HEK293 (cell line): ENCODE results near the gene LRRK1.

ENCODE experiments used
- CTCF ChIA-PET: fragments of 350-600 bp; formaldehyde crosslinking; extraction: SDS; loops from one replicate; lab custom pipeline; 2021; ENCODE audit warnings: antibody characterized with exemption; lab: Yijun Ruan, JAX
- POLR2A ChIA-PET: fragments of 300-600 bp; formaldehyde crosslinking; extraction: SDS; loops from one replicate; lab custom pipeline; 2020; ENCODE audit warnings: antibody characterized with exemption, inconsistent platforms; lab: Yijun Ruan, JAX
- H3K27ac ChIP-seq: fragments of 200-500 bp; sonication (Bioruptor generic); 2 replicates; pipeline ENCODE4 v1.5.1; 2014; ENCODE audit warnings: low read depth, low read length, control low read depth, inconsistent platforms; ENCODE audit errors: extremely low read depth
- H3K36me3 ChIP-seq, 2 experiments: fragments of 200-500 bp in 1 of 2; sonication (Bioruptor generic) in 1 of 2; 1 replicate in 1 of 2; 2 replicates in 1 of 2; pipeline ENCODE4 v1.5.1; 2014 to 2017; ENCODE audit warnings: inconsistent platforms in 2 of 2, low read length in 2 of 2; ENCODE audit not compliant: control insufficient read depth in 2 of 2, insufficient read depth in 1 of 2
- H3K4me1 ChIP-seq: fragments of 200-500 bp; sonication (Bioruptor generic); 2 replicates; pipeline ENCODE4 v1.5.1; 2014; ENCODE audit warnings: mild to moderate bottlenecking, low read length, inconsistent platforms; ENCODE audit not compliant: control insufficient read depth, insufficient read depth
- H3K4me3 ChIP-seq: 2 replicates; pipeline ENCODE4 v1.5.1; 2011; ENCODE audit warnings: low read depth, mild to moderate bottlenecking, control low read depth, low read length, moderate library complexity
- H3K9me3 ChIP-seq: fragments of 200-500 bp; sonication (Bioruptor generic); 2 replicates; pipeline ENCODE4 v1.5.1; 2014; ENCODE audit warnings: low read depth, low read length, inconsistent platforms; ENCODE audit not compliant: control insufficient read depth, insufficient read depth
- REPIN1 ChIP-seq: fragments of 450-650 bp; formaldehyde crosslinking; IDR thresholded peaks from 2 replicates; pipeline ENCODE4 v1.5.1; 2017; ENCODE audit warnings: missing biosample characterization, missing genetic modification characterization, low read depth
- REST ChIP-seq: fragments of 450-650 bp; formaldehyde crosslinking; IDR thresholded peaks from 2 replicates; pipeline ENCODE4 v1.5.1; 2016; ENCODE audit warnings: missing biosample characterization, missing genetic modification characterization
- SETDB1 ChIP-seq: IDR thresholded peaks from one replicate; pipeline ENCODE4 v1.6.1; 2017; ENCODE audit warnings: mild to moderate bottlenecking, low read length, moderate library complexity, mixed read lengths; ENCODE audit not compliant: insufficient read length
- ZBTB17 ChIP-seq: fragments of 450-650 bp; formaldehyde crosslinking; IDR thresholded peaks from 2 replicates; pipeline ENCODE4 v1.5.1; 2016; ENCODE audit warnings: missing biosample characterization, missing genetic modification characterization
- ZNF112 ChIP-seq: fragments of 450-650 bp; formaldehyde crosslinking; IDR thresholded peaks from 2 replicates; pipeline ENCODE4 v1.5.0; 2017; ENCODE audit warnings: missing biosample characterization, missing genetic modification characterization
- ZNF16 ChIP-seq: fragments of 450-650 bp; formaldehyde crosslinking; IDR thresholded peaks from 2 replicates; pipeline ENCODE4 v1.5.1; 2016; ENCODE audit warnings: low read depth, missing biosample characterization, missing genetic modification characterization
- ZNF221 ChIP-seq: fragments of 450-650 bp; formaldehyde crosslinking; IDR thresholded peaks from 2 replicates; pipeline ENCODE4 v1.5.1; 2017; ENCODE audit warnings: missing biosample characterization, missing genetic modification characterization, borderline replicate concordance
- ZNF274 ChIP-seq, 2 experiments: fragments of 200-500 bp in 1 of 2; fragments of 450-650 bp in 1 of 2; sonication (Bioruptor generic) in 1 of 2; formaldehyde crosslinking in 1 of 2; IDR thresholded peaks; 2 replicates each; pipeline versions ENCODE4 v1.5.1 to v1.6.1; 2014 to 2016; ENCODE audit warnings: borderline replicate concordance in 1 of 2, inconsistent platforms in 1 of 2, low read length in 1 of 2, missing biosample characterization in 1 of 2, missing genetic modification characterization in 1 of 2
- ZNF311 ChIP-seq: fragments of 450-650 bp; formaldehyde crosslinking; IDR thresholded peaks from 2 replicates; pipeline ENCODE4 v1.5.1; 2017; ENCODE audit warnings: missing biosample characterization, missing genetic modification characterization, borderline replicate concordance
- ZNF488 ChIP-seq: fragments of 450-650 bp; formaldehyde crosslinking; IDR thresholded peaks from 2 replicates; pipeline ENCODE4 v1.5.1; 2016; ENCODE audit warnings: missing biosample characterization, missing genetic modification characterization
- ZNF501 ChIP-seq: fragments of 450-650 bp; formaldehyde crosslinking; IDR thresholded peaks from 2 replicates; pipeline ENCODE4 v1.5.1; 2016; ENCODE audit warnings: missing biosample characterization, missing genetic modification characterization
- ZNF521 ChIP-seq: fragments of 450-650 bp; formaldehyde crosslinking; IDR thresholded peaks from 2 replicates; pipeline ENCODE4 v1.5.1; 2017; ENCODE audit warnings: missing biosample characterization, mild to moderate bottlenecking, missing genetic modification characterization
- ZNF529 ChIP-seq: fragments of 450-650 bp; formaldehyde crosslinking; IDR thresholded peaks from 2 replicates; pipeline ENCODE4 v1.5.1; 2017; ENCODE audit warnings: missing genetic modification characterization, missing biosample characterization; ENCODE audit not compliant: insufficient replicate concordance
- ZNF548 ChIP-seq: fragments of 450-650 bp; formaldehyde crosslinking; IDR thresholded peaks from 2 replicates; pipeline ENCODE4 v1.5.1; 2016; ENCODE audit warnings: missing biosample characterization, missing genetic modification characterization
- ZNF558 ChIP-seq: fragments of 450-650 bp; formaldehyde crosslinking; IDR thresholded peaks from 2 replicates; pipeline ENCODE4 v1.5.1; 2016; ENCODE audit warnings: missing biosample characterization, missing genetic modification characterization
- ZNF621 ChIP-seq: fragments of 450-650 bp; formaldehyde crosslinking; IDR thresholded peaks from 2 replicates; pipeline ENCODE4 v1.5.1; 2017; ENCODE audit warnings: missing biosample characterization, missing genetic modification characterization
- ZNF629 ChIP-seq: fragments of 450-650 bp; formaldehyde crosslinking; IDR thresholded peaks from 2 replicates; pipeline ENCODE4 v1.5.1; 2017; ENCODE audit warnings: missing biosample characterization, missing genetic modification characterization
- ZNF692 ChIP-seq: fragments of 450-650 bp; formaldehyde crosslinking; IDR thresholded peaks from 2 replicates; pipeline ENCODE4 v1.5.1; 2016; ENCODE audit warnings: missing biosample characterization, missing genetic modification characterization
- ZNF768 ChIP-seq: fragments of 450-650 bp; formaldehyde crosslinking; IDR thresholded peaks from 2 replicates; pipeline ENCODE4 v1.5.1; 2018; ENCODE audit warnings: missing biosample characterization, mild to moderate bottlenecking, missing genetic modification characterization
- ZNF776 ChIP-seq: fragments of 450-650 bp; formaldehyde crosslinking; IDR thresholded peaks from 2 replicates; pipeline ENCODE4 v1.5.0; 2017; ENCODE audit warnings: missing biosample characterization, missing genetic modification characterization, borderline replicate concordance
- ZNF843 ChIP-seq: fragments of 450-650 bp; formaldehyde crosslinking; IDR thresholded peaks from 2 replicates; pipeline ENCODE4 v1.5.1; 2016; ENCODE audit warnings: missing biosample characterization, missing genetic modification characterization
- ZSCAN16 ChIP-seq: fragments of 450-650 bp; formaldehyde crosslinking; IDR thresholded peaks from 2 replicates; pipeline ENCODE4 v1.5.1; 2016; ENCODE audit warnings: missing biosample characterization, missing genetic modification characterization
- ZXDB ChIP-seq: fragments of 450-650 bp; formaldehyde crosslinking; IDR thresholded peaks from 2 replicates; pipeline ENCODE4 v1.5.1; 2016; ENCODE audit warnings: missing biosample characterization, missing genetic modification characterization

The LRRK1 gene

GRCh38 chr15:100901702-100902435, 17.3 kb upstream of the LRRK1 start:
- no peak overlapping the region for H3K27ac ChIP-seq
- CTCF ChIA-PET = interaction anchor here (1.2 to 3.0 kb wide), 2 partner anchors 16 to 29 kb away, joined by 4 to 14 read pairs; no protein-coding TSS in a partner anchor

GRCh38 chr15:100902436-100903167, 16.6 kb upstream of the LRRK1 start:
- Histone ChIP-seq H3K4me3 (no peak overlapping the region), H3K4me1 (no peaks in the 10 kb centered on the region), H3K36me3 (peaks cover 0 to 67% of the 10 kb centered on the region in 2 experiments; a peak in 1 of 3 replicates), H3K27ac (no peak overlapping the region), H3K9me3 (no peaks in the 10 kb centered on the region)
- TF ChIP-seq ZNF221 (tag by site-specific recombination) (no peak), ZNF768 (tag by site-specific recombination) (no peak), ZNF621 (tag by site-specific recombination) (no peak), ZNF311 (tag by site-specific recombination) (no peak), ZNF501 (tag by site-specific recombination) (no peak), ZNF529 (tag by site-specific recombination) (no peak), ZNF776 (tag by site-specific recombination) (no peak)
- ChIA-PET POLR2A (no interaction called here), CTCF (interaction anchor here (1.2 to 3.0 kb wide), 3 partner anchors 15 to 106 kb away, joined by 4 to 14 read pairs (median 6); no protein-coding TSS in a partner anchor)

More at GRCh38 chr15:100901702-100902435, 17.3 kb upstream of the LRRK1 start:
- POLR2A ChIA-PET = no interaction called here
- H3K4me1 ChIP-seq = no peaks in the 10 kb centered on the region
- peaks cover 0 to 66% of the 10 kb centered on the region in 2 experiments; a peak in 1 of 3 replicates for H3K36me3 ChIP-seq
- no peak overlapping the region for H3K4me3 ChIP-seq
- H3K9me3 ChIP-seq = no peaks in the 10 kb centered on the region
- TF ChIP-seq ZNF558 (tag by site-specific recombination) = no peak
- TF ChIP-seq ZNF488 = no peak
- TF ChIP-seq ZXDB (tag by site-specific recombination) = no peak
- no peak for TF ChIP-seq ZNF521 (tag by site-specific recombination)
- TF ChIP-seq ZSCAN16 = no peak
- TF ChIP-seq SETDB1 = no peak
- no peak for TF ChIP-seq ZNF16
- TF ChIP-seq ZNF629 (tag by site-specific recombination) = no peak
- no peak for TF ChIP-seq ZNF776 (tag by site-specific recombination)
- no peak for TF ChIP-seq ZNF274 (IDR thresholded peaks at IDR 0.05; ENCODE audit: low read length)
- TF ChIP-seq ZNF274 (tag by site-specific recombination; IDR thresholded peaks at IDR 0.05; ENCODE audit: borderline replicate concordance) = no peak
- no peak for TF ChIP-seq ZNF221 (tag by site-specific recombination)

- no peak overlapping the region for H3K27ac ChIP-seq
- ChIA-PET CTCF (interaction anchor here (1.3 to 3.0 kb wide), 2 partner anchors 15 to 105 kb away, joined by 6 to 14 read pairs; no protein-coding TSS in a partner anchor), POLR2A (no interaction called here)
Measured at GRCh38 chr15:100903168-100903554, 16.0 kb upstream of the LRRK1 start.

More at GRCh38 chr15:100903168-100903554, 16.0 kb upstream of the LRRK1 start:
- Histone ChIP-seq H3K4me3 (no peak overlapping the region), H3K4me1 (no peaks in the 10 kb centered on the region), H3K9me3 (no peaks in the 10 kb centered on the region), H3K36me3 (peaks cover 0 to 64% of the 10 kb centered on the region in 2 experiments; a peak in 1 of 3 replicates)
- no peak for TF ChIP-seq ZBTB17 (tag by site-specific recombination)
- no peak for TF ChIP-seq REPIN1 (tag by site-specific recombination)
- no peak for TF ChIP-seq ZNF692 (tag by site-specific recombination)
- no peak for TF ChIP-seq ZNF843 (tag by site-specific recombination)
- TF ChIP-seq REST = no peak
- TF ChIP-seq ZNF548 = no peak
- no peak for TF ChIP-seq ZNF112 (tag by site-specific recombination)
